Measurements from ENCODE around the gene IFNLR1.
A peak's percentile ranks its signal among the peaks of the same experiment; 100 is the strongest.

The IFNLR1 gene

DNA sequence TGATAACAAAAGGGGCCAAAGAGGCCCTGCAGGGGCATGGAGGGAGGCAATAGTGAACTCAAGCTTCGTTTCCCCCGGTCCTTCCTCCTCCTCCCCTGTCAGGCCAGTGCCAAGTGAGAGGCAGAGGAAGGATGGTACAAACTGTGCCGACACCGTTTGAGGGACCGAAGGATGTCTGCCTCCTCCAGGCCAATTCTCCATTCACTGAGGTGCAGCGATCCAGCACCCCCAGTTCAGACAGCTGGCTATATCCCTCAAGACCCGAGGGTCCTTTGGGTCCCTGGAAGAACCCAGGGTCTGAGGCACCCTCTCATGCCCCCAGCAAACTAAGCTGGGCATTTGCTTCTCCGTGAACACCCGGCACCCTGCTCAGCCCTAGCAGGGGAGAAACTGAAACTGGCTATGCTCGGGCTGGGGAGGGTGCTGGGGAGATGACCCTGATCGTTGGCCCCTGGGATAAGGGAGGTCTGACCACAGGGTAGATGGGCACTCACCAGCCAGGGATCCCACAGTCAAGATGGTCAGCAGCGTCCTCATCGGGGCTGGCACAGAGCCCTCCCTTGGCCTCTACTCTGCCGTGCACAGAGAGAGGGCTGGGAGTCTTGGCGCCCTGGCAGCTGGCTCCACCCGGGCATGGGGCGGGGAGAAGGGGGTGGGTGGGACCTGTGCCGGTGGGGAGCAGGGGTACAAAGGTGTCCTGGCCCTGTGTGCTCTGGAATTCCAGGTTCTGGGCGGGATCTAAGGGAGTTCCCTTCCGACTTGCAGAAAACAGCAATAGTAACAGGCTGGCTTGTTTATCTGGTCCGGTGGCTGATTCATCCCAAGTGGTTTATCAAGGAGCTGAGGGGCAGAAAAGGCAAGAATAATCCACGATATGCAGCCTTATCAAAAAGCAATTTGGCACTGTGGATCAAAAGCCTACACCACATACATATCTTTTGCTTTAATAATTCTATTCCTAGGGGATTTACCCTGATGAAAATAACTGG is 44.2 kb downstream of the IFNLR1 start, which contains the start of gene IL22RA1:
TSS of gene IL22RA1 (minus strand) at position 595 of the 989 bp plus-strand sequence. CDS start at position 537, 58 bp downstream.
- no peak for DNase-seq

DNA sequence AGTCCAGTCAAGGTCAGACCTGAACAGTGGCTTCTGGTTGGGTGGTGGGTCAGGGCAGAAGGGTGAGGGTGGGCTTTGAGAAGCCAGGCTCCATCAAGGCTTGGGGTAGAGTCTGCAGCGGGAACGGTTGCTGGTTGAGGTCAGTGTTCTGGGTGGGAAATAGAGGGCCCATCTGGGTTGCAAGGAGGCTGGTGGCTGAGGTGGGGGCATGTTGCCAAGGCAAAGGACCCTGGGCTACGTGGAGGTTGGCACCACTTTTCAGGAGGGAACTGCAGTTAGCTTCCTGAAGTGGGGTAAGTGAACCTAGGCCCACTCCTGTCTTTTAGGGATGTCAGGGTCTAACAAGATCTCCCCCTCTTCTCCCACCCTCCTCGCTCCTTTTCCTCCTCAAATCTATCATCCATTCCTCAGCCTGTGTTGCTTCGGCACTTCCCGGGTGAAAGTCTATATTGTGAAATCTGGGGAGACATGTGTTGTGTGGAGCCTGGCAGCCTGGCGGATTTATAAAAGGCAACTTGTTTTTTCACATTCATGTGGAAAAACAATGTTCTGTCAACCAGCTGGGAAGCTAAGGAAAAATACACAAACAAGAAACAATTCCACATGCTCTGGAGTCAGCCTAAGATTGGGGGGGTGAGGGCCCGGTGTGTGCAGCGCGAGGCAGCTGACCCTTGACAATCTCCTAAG is 45.6 kb downstream of the IFNLR1 start:
- DNase-seq, result no peak

DNA sequence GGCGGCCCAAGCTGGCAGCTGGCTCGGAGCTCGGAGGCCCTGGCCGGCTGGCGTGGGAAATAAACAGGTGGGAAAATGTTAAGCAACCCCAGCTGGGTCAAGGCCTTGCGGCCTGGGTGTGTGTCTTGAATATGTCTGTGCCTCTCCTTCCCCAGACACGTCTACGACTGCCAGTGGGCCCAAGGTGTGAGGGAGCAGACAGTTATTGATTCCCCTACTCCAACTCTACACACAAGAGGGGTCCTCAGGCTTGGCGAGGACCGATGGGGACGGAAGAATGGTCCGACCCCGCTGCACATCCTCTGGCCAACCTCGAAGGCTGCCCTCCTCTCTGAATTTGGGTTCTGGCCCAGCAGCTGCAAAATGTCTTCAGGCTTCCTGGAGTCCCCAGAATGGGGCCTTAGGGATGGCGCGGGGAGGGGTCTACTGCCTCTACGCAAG is 46.3 kb downstream of the IFNLR1 start:
- DNase-seq, result no peak

- DNase-seq, result no peak
Observed at GRCh38 chr1:24139841-24140425, 47.2 kb downstream of the IFNLR1 start.

DNA sequence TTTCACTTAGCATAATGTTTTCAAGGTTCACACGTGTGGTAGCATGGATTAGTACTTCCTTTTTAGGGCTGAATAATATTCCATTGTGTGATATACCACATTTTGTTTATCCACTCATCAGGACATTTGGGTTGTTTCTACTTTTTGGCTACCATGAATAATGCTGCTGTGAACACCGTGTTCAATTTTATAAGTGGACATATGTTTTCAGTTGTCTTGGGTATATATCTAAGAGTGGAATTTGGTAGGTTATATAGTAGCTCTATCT is 47.9 kb downstream of the IFNLR1 start:
- DNase-seq, result no peak

DNA sequence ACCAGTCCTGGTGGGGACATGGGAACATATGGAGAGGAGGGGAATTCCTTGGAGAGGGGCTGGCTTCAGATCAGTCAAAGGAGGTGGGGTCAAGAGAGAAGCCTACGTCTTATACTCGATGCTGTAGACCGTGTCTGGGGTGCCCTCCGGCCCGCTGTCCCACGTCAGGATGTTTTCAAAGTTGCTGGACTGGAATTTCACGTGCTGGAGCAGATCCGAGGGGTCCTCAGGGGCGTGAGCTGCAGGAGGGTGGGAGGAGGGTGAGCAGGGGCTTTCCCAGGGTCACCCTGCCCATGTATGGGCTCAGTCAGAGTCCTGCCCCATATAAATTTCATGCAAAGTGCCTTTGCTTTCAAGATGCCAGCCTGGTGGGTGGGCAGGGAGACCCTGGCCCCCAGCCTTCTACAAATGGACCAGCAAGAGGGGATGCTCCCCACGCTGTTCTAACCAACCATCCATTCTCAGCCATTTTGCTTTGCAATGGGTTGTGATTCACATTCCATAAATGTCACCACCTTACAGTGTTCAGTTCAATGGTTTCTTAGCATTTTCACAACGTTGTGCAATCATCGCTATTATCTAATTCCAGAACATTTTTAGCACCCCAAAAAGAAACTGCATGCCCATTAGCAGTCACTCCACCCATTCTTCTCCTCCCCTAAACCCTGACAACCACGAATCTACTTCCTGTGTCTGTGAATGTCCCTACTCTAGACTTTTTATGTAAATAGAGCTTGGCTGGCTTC is 48.4 kb downstream of the IFNLR1 start:
- DNase-seq, result no peak

DNA sequence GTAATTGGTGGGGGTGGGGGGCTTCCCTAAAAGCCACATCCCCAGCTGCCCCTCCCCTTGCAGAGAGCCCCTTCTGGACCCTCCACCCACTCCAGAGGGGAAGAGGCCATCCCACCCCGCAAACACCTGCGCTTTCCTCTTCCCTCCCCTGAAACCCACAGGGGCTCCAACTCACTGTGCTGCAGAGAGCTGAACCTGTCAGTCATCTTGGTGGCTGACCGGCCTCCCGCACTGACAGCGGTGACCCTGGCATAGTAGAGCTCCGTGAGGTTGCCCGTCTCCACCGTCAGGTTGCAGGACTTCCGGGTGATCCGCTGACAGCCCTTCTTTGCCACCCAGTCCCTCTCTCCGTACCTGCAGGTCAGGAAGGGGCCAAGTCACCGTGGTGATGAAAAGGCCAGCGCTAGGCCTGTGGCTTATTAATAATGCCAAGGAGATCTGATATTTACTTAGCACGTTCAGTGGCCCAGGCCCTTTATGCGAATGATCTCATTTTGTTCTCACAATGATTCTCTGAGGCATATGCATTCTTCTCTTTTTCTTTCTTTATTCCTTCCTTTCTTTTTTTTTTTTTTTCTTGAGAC is 50.0 kb downstream of the IFNLR1 start:
- DNase-seq, result no peak

GRCh38 chr1:24134376-24134775 is 52.7 kb downstream of the IFNLR1 start:
- DNase-seq, result no peak

DNA sequence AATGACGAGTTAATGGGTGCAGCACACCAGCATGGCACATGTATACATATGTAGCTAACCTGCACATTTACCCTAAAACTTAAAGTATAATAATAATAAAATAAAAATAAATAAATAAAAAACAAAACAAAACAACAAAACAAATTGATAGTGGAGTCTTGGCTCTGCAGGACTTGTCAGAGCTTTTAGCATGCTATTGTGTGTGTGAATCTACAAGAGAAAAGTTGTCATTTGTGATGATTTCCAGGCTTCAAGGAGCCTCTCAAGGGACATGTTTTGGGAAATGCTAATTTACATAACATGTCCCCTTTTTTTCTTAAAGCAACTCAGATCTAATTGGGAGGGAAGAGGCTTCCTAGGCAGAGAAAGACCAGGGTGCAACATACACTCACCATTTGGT is 53.3 kb downstream of the IFNLR1 start:
- no peak for DNase-seq

- no peak for DNase-seq
Observed at GRCh38 chr1:24130385-24130784, 56.7 kb downstream of the IFNLR1 start.

DNA sequence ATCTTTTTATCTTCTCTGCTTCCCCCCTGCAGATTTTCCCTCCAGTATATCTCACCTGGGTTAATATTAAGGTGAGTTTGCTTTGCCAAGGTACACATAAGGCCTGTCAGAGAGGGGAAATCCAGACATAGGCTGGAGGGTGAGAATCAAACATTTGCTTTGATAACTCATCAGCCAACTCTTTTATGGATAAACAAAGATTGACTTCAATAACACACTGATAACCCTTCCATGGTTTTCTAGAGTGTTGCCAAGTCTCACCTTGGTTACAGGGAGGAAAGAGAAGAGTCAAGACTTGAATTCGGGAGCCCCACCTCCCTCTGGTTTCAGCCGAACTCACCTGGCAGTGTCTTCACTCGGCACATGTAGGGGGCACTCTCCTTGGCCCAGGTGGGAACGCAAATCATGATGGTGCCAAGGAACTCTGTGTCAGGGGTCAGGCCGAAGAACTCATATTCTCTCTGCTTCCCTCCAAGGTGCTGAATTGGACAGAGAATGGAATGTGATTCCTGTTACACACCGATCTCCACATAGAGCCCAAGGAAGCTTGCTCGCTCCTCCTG is 59.2 kb downstream of the IFNLR1 start:
- DNase-seq, result no peak

DNA sequence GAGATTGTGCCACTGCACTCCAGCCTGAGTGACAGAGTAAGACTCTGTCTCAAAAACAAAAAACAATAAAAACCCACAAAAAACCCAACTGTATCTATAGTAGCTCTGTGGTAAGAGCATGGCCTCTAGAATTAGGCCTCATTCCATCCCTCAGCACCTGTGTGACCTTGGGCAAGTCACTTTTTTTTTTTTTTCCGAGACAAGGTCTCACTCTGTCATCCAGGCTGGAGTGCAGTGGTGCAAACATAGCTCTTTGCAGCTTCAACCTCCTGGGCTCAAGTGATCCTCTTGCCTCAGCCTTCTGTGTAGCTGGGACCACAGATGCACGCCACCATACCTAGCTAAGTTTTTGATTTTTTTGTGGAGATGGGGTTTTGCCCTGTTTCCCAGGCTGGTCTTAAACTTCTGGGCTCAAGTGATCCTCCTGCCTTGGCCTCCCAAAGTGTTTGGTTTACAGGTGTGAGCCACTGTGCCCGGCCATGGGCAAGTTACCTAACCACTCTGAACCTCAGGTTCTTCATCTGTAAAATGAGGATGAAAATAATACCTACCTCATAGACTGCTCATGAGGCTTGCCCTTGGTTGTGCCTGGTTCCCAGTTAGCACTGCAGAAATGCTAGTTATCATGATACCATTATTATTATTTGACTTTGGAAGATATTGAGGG is 59.8 kb downstream of the IFNLR1 start:
- DNase-seq, result no peak

DNA sequence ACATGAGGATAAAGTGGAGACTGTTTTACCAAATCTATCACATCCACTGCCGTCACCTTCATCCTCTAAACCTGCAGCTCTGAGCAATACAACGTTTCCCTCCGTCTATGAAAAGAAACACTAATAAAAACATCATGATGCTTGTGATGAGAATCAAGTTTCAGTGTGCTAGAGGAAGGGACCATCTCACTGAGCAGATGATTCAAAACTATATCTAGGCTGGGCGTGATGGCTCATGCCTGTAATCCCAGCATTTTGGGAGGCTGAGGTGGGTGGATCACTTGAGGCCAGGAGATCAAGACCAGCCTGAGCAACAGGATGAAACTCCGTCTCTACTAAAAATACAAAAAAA is 60.4 kb downstream of the IFNLR1 start:
- DNase-seq, result peak; percentile 15

GRCh38 chr1:24126018-24126671 is 60.9 kb downstream of the IFNLR1 start:
- DNase-seq, result peak; percentile 62

- no peak for DNase-seq
Observed at GRCh38 chr1:24125456-24125855, 61.6 kb downstream of the IFNLR1 start.

DNA sequence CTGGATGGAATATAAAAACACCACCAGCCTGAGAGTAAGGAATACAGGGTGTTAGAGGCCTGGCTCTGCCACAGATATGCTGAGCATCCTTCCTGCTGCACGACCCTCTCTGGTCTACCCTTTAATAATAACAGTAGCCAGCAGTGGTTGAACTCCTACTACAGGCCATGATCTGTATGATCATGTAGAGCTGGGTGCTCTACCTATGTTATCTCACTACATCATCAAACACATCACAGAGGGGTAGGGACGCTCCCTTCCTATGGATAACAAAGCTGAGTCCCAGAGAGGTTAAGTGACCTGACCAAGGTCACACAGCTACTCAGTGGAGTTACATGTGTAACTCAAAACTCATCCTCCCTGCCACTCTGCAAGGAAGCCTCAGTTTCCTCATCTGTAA is 62.1 kb downstream of the IFNLR1 start:
- DNase-seq, result no peak

DNA sequence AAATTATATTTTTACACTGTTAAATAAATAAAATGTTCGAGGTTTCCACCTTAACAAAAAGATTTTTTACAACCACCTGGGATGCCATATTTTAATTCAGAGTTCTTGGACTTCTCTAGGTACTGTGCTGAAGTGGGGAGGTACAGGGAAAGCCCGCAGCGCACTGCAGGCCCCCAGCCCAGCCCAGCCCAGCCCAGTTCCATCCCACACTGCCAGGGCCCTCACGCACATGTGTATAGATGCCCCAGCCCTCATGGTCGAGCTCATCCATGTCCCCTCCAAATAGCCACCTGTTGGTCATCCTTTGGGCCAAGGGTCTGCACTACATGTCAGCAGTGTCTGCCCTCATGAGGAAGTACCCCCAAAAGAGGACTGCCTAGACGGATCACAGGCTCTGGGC is 63.5 kb downstream of the IFNLR1 start:
- DNase-seq, result no peak

DNA sequence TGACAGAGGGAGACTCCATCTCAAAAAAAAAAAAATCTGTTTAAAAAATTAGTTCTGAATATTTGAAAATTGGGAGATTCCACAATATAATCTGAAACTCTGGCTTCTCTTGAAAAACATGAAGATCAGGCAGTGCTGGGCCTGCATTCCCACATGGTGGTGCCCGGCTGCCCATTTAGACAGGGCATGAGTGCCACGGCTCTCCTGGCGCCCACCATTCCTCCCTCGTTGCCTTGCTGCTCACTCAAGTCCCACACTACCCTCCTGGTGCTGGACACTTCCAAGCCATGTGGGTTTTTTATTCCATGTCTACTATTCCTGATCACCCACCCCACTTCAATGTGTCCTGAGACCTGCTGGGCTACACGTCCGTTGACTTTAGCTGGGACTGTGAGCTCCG is 64.3 kb downstream of the IFNLR1 start:
- DNase-seq, result no peak

GRCh38 chr1:24121406-24121805 is 65.7 kb downstream of the IFNLR1 start:
- no peak for DNase-seq

DNA sequence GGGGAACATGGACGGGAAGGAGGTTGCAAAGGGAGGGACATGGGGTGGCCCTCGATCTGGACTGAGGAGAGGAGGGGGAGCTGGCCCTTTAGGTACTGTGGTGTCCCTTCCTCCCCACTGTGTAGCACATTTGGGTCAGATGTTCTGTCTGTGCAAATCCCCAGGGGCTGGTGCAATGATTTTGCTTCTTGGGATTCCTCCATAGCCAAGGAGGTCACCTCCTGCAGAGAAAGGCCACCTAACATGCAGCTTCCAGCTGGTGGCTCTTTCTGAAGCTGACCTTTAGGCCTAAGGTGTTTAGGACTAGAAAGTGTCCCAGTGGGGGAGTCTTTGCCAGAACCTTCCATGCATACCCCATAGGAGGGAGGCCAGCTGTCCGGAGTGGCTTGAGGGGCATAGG is 66.1 kb downstream of the IFNLR1 start:
- DNase-seq, result no peak
